Hepatic stellate cell (primary cell): ENCODE data around the gene CTSS.

ENCODE experiments used
- DNase-seq: peaks from one replicate; pipeline ENCODE4 v3.0.0; 2011; ENCODE audit warnings: low spot score

CTSS gene

DNA sequence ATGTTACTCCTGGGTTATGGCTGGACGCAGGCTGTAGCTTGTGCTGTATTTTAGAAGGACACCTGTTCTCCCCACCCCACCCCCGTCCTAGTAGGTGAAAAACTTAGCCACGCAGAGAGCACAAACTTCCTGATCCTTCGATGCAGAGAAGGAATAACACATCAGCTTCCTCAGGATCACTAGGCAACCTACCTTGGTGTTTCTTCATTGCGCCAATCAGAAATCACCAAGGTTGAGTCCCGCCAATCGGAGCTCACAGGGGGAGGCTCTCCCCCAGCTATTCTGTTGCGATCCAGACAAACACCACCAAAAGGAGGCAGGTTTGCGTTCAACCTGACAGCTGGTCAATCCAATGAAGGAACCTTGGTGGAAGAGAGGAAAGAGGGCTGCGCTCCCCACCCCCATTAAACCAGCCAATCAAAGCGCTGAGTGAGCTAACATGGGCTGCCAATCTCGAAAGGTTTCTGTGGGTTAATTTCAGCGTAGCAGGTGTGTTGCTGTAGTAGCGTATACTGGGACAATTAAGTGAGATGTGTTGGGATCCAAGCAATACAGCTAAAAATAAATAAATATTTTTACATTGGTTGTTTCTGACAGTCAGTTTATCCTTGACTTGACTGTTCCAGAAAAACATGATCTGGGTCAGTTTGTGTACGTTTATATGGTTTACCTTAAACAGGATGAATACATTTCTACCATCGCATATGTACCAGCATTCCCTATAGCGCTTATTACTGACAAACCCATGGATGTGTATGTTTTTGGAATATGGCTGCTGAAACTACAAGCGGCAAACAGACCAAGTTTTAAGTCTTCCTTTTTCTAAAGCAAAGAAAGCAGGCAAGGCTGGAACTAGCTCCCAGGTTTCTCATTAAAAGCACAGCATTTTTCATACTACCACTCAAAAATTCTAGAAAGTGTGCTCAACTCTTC is 68.3 kb downstream of the CTSS start, which contains the start of gene GOLPH3L:
TSS of gene GOLPH3L (minus strand) at position 160 of the 933 bp plus-strand sequence. CDS start 2,316 bp downstream, outside the sequence.
- peak; percentile 86 for DNase-seq

DNA sequence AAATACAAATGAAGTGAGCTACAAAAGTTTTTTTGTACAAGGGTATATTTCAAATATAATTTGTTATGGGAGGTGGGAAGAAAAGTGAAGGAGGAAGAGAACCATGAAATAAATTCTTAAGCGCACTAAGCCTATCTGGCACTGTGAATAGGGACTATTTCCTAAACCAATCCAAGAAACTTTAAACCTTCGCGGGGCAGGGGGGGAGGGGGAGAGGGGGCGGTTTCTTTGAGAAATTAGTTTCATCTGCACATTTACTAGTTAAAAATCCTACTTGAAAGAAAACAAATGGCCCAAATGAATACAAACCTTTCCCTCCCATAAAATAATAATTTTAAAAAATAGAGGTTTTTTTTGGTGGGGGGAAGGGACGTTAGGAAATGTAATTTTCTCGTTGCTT is 69.0 kb downstream of the CTSS start:
- DNase-seq = no peak

DNA sequence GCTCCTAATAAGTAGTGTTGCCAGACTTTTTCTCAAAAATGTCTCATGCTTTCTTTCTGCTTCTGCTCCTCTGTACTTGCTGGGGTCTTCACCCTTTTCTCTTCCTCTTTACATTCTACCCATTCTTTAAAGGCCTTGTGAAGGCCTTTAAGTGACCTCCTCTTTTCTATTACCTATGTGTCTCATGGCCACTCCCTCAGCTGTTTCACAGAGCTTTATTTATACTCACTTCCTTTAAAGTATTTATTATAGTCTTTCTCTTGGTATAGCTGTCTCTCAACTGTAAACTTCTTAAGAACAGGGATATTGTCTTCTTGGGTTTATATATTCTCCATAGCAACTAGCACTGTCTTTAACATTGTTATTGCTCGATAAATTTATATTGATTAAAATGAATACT is 69.4 kb downstream of the CTSS start:
- DNase-seq = no peak

DNA sequence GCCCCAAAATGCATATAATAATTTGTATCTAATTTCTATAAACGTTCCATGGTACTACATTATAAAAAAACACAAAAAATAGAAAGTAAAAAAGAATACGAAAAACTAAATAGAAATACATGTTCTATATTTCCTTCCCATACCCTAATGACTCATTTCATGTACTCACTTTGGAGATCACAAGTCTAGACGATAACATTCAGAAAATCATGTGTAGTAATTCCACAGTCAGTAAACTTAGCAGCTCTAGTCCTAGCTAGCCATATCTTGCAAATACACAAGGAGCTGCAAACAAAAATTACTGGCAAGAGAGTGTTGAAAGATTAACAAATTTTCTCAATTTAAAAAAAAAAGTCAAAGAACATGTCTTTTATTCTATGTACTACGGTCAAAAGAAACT is 70.0 kb downstream of the CTSS start:
- DNase-seq = no peak

DNA sequence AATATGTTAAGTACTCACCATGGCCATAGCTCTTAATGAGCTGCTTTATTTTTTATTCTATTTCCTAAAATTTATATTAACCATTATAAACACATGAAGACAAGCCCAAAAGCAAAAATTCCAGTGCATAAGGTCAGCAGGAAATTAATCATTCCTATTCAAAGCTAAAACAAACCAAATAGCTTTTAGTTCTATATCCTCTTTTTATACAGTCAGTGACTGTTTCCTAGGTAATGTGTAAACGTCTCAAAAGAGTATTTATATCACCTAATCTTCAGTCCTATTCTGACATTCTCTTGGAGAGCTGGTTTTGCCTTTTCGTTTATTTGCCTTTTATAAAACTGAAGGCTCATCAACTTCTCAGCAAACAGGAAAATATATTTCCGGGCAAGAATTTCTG is 72.9 kb downstream of the CTSS start:
- DNase-seq = no peak

DNA sequence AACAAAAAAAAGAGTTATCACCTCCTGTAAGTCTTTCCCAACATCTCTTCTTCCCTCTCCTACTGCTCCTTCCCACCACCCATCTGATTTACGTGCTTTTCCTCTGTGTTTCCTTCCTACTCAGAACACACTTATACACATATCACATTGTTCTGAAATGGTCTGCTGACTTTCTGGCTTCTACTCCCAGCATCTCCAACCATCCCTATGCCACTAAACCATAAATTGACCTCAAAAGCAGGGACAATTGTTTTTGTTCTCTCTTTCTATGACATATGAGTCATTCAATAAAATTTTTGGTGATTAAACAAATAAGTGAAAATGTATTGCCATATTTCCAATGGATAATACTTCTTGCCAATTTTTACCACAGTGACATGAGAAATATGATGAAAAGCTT is 76.8 kb downstream of the CTSS start:
- DNase-seq = peak; percentile 7

DNA sequence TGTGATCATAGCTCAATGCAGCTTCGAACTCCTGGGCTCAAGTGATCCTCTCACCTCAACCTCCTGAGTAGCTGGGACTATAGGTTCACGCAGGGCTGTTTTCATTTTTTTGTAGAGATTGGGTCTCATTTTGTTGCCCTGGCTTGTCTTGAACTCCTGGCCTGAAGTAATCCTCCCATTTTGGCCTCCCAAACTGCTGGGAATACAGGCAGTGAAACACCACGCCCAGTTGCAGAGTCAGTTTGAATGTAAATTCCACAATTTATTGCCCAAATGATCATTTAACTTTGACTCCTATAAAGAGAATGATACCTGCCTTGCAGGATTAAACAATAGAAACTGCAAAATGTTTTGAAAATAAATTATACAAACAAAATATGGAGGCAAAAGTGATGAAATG is 79.3 kb downstream of the CTSS start:
- no peak for DNase-seq

DNA sequence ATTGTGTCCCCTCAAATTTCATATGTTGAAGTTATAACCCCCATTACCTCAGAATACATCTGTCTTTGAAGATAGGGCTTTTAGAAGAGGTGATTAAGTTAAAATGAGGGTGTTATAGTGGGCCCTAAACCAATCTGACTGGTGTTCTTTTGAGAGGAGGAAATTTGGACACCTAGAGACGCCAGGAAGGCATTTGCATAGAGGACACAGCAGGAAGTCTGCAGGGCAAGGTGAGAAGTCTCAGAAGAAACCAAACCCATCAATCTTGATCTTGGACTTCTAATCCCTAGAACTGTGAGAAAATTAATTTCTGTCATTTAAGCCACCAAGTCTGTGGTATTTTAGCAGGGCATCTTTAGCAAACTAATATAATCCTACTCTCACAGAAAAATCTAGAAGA is 81.7 kb downstream of the CTSS start:
- no peak for DNase-seq
